Endothelial cell (in vitro differentiated cells): ENCODE results near the gene PARVB. TPM values are rescaled to one million over a fixed set of nuclear protein-coding genes. Genes with fewer than 3 reads are reported as not detected.

ENCODE experiments used
- DNase-seq: peaks from one replicate; pipeline ENCODE4 v3.0.0; 2021; ENCODE audit warnings: low spot score
- H3K27ac Mint-ChIP-seq: one replicate; pipeline ENCODE4 v1.8.0; 2021; ENCODE audit warnings: mixed read lengths, inconsistent platforms; ENCODE audit not compliant: unreplicated experiment
- H3K27me3 Mint-ChIP-seq: one replicate; pipeline ENCODE4 v1.8.0; 2021; ENCODE audit warnings: mild to moderate bottlenecking, moderate library complexity, mixed read lengths, inconsistent platforms; ENCODE audit not compliant: unreplicated experiment
- H3K36me3 Mint-ChIP-seq: one replicate; pipeline ENCODE4 v1.8.0; 2021; ENCODE audit warnings: mild to moderate bottlenecking, low read depth, mixed read lengths, inconsistent platforms; ENCODE audit not compliant: unreplicated experiment
- H3K4me1 Mint-ChIP-seq: one replicate; pipeline ENCODE4 v1.8.0; 2021; ENCODE audit warnings: mild to moderate bottlenecking, mixed read lengths, inconsistent platforms; ENCODE audit not compliant: unreplicated experiment
- H3K4me3 Mint-ChIP-seq: one replicate; pipeline ENCODE4 v1.8.0; 2021; ENCODE audit warnings: mild to moderate bottlenecking, mixed read lengths, inconsistent platforms; ENCODE audit not compliant: unreplicated experiment
- H3K9me3 Mint-ChIP-seq: one replicate; pipeline ENCODE4 v1.8.0; 2021; ENCODE audit warnings: mixed read lengths, inconsistent platforms; ENCODE audit not compliant: unreplicated experiment
- CTCF ChIP-seq: fragments of 200-600 bp; sonication (generic); IDR thresholded peaks from one replicate; pipeline ENCODE4 v1.5.0; 2021; ENCODE audit warnings: antibody characterized with exemption; ENCODE audit not compliant: unreplicated experiment
- total RNA-seq: library from RNA; stranded (reverse); fragmentation: NEBNext Ultra II Directional; extraction: Animal tissue kit (Norgen Biotek cat#: 25700); gene quantifications from one replicate; pipeline ENCODE4 v1.2.1, GENCODE V29; 2021; ENCODE audit not compliant: unreplicated experiment

The PARVB gene
- total RNA-seq, 1 donor from 2014 or later, result 105 TPM

- peaks cover 18% of the 10 kb centered on the region for H3K27me3 Mint-ChIP-seq
- H3K4me1 Mint-ChIP-seq, result peaks cover 15% of the 10 kb centered on the region
- H3K4me3 Mint-ChIP-seq, result no peak overlapping the region
- H3K9me3 Mint-ChIP-seq, result no peaks in the 10 kb centered on the region
- TF ChIP-seq CTCF, result no peak
- peaks cover 36% of the 10 kb centered on the region for H3K36me3 Mint-ChIP-seq
- H3K27ac Mint-ChIP-seq, result no peak overlapping the region
- DNase-seq, result no peak
Measured at GRCh38 chr22:44147821-44148574, 123.9 kb downstream of the PARVB start.

- H3K9me3 Mint-ChIP-seq, result no peaks in the 10 kb centered on the region
- peaks cover 22% of the 10 kb centered on the region for H3K36me3 Mint-ChIP-seq
- peaks cover 6% of the 10 kb centered on the region for H3K4me1 Mint-ChIP-seq
- H3K27ac Mint-ChIP-seq, result no peak overlapping the region
- no peak for DNase-seq
- TF ChIP-seq CTCF, result no peak
- peaks cover 12% of the 10 kb centered on the region for H3K27me3 Mint-ChIP-seq
- H3K4me3 Mint-ChIP-seq, result no peak overlapping the region
Measured at GRCh38 chr22:44151676-44152075, 127.6 kb downstream of the PARVB start.

GRCh38 chr22:44153710-44154109, 129.6 kb downstream of the PARVB start:
- Mint-ChIP-seq H3K27me3 (peaks cover under 1% of the 10 kb centered on the region), H3K27ac (no peak overlapping the region), H3K4me1 (peaks cover 1% of the 10 kb centered on the region), H3K36me3 (peaks cover 18% of the 10 kb centered on the region), H3K9me3 (no peaks in the 10 kb centered on the region), H3K4me3 (no peak overlapping the region)
- DNase-seq, result no peak
- TF ChIP-seq CTCF, result no peak

GRCh38 chr22:44154436-44154942, 130.4 kb downstream of the PARVB start:
- H3K9me3 Mint-ChIP-seq, result no peaks in the 10 kb centered on the region

More at GRCh38 chr22:44154436-44154942, 130.4 kb downstream of the PARVB start:
- Mint-ChIP-seq H3K36me3 (peaks cover 21% of the 10 kb centered on the region), H3K27me3 (peaks cover 2% of the 10 kb centered on the region), H3K27ac (no peak overlapping the region), H3K4me1 (peaks cover 4% of the 10 kb centered on the region), H3K4me3 (no peak overlapping the region)
- no peak for TF ChIP-seq CTCF
- no peak for DNase-seq
